Measurements from ENCODE around the gene ZNF644. TPM values are rescaled to one million over a fixed set of nuclear protein-coding genes. Genes with fewer than 3 reads are reported as not detected.
"Not testable (repeated sequence)": the region's sequence is repeated elsewhere in the genome, so short reads cannot be mapped to it uniquely, and the experiment has no call there.

The ZNF644 gene
- total and polyA plus RNA-seq, 4 donors: 6.8 to 38.8 (median 27.2) TPM

DNA sequence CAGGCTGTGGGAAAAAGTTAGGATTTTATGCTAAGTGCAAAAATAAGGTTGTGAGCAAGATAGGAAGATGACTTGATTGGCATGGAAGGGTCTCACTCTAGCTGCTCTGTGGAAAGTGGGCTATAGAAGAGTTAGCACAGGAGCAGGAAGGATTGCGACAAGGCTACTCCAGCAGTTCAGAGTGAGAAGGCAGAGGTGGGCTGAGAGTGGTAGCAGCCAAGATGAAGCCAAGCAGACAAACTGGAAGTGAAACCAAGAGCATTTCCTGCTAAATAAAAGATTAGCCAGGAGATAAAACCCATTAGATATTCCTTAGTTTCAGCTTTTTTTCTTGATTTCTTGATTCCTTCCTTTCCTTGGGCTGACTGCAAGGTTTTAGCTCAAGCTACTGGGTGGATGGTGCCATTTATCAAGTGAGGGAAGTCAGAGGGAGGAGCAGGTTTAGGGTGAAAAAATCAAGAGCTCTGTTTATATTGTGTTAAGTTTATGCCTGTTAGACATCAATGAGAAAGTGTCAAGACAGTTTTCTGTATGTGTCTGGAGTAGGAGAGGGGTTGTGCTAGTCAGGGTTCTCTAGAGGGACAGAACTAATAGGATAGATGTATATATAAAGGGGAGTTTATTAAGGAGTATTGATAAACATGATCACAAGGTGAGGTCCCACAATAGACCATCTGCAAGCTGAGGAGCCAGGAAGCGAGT is 33.1 kb upstream of the ZNF644 start:
- no peaks in the 10 kb centered on the region for H3K36me3 ChIP-seq (ENCODE audit: control insufficient read depth in 4 of 4, insufficient read depth in 3 of 4, low read depth in 1 of 4, low read length in 3 of 4)
- H3K4me1 ChIP-seq (ENCODE audit: control insufficient read depth in 4 of 4, insufficient read depth in 4 of 4, low read length in 3 of 4): no peaks in the 10 kb centered on the region
- no peaks in the 10 kb centered on the region for H3K9me3 ChIP-seq (ENCODE audit: control insufficient read depth in 4 of 4, low read length in 3 of 4)
- H3K27me3 ChIP-seq (ENCODE audit: control insufficient read depth in 4 of 4, insufficient read depth in 4 of 4, low read length in 3 of 4): no peaks in the 10 kb centered on the region
- H3K9ac ChIP-seq (ENCODE audit: low read depth in 1 of 2, low read length in 2 of 2): no peak overlapping the region
- WGBS: 95% methylated on average over 2 of the region's 2 CpGs
- TF ChIP-seq JUND (IDR thresholded peaks at IDR 0.05): no peak
- no peak overlapping the region for H3K4me3 ChIP-seq (ENCODE audit: low read depth in 1 of 3, low read length in 3 of 3)
- no peak for DNase-seq (ENCODE audit: low spot score)
- H3K27ac ChIP-seq (ENCODE audit: low read depth in 1 of 2, low read length in 2 of 2): no peak overlapping the region

- Histone ChIP-seq H3K4me1 (ENCODE audit: control insufficient read depth in 4 of 4, insufficient read depth in 4 of 4, low read length in 3 of 4) (no peaks in the 10 kb centered on the region), H3K4me3 (ENCODE audit: low read depth in 1 of 3, low read length in 3 of 3) (no peak overlapping the region), H3K27me3 (ENCODE audit: control insufficient read depth in 4 of 4, insufficient read depth in 4 of 4, low read length in 3 of 4) (no peaks in the 10 kb centered on the region), H3K27ac (ENCODE audit: low read depth in 1 of 2, low read length in 2 of 2) (no peak overlapping the region), H3K36me3 (ENCODE audit: control insufficient read depth in 4 of 4, insufficient read depth in 3 of 4, low read depth in 1 of 4, low read length in 3 of 4) (no peaks in the 10 kb centered on the region), H3K9ac (ENCODE audit: low read depth in 1 of 2, low read length in 2 of 2) (no peak overlapping the region), H3K9me3 (ENCODE audit: control insufficient read depth in 4 of 4, low read length in 3 of 4) (no peaks in the 10 kb centered on the region)
- WGBS: 77% methylated on average over 2 of the region's 2 CpGs
- no peak for DNase-seq (ENCODE audit: low spot score)
- TF ChIP-seq, protein P1, sequence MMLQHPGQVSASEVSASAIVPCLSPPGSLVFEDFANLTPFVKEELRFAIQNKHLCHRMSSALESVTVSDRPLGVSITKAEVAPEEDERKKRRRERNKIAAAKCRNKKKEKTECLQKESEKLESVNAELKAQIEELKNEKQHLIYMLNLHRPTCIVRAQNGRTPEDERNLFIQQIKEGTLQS (IDR thresholded peaks at IDR 0.05): no peak
- TF ChIP-seq FOXA2 (IDR thresholded peaks at IDR 0.05): no peak
- TF ChIP-seq HNF4G (IDR thresholded peaks at IDR 0.05): no peak
- TF ChIP-seq, protein P2, sequence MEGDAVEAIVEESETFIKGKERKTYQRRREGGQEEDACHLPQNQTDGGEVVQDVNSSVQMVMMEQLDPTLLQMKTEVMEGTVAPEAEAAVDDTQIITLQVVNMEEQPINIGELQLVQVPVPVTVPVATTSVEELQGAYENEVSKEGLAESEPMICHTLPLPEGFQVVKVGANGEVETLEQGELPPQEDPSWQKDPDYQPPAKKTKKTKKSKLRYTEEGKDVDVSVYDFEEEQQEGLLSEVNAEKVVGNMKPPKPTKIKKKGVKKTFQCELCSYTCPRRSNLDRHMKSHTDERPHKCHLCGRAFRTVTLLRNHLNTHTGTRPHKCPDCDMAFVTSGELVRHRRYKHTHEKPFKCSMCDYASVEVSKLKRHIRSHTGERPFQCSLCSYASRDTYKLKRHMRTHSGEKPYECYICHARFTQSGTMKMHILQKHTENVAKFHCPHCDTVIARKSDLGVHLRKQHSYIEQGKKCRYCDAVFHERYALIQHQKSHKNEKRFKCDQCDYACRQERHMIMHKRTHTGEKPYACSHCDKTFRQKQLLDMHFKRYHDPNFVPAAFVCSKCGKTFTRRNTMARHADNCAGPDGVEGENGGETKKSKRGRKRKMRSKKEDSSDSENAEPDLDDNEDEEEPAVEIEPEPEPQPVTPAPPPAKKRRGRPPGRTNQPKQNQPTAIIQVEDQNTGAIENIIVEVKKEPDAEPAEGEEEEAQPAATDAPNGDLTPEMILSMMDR (IDR thresholded peaks at IDR 0.05; ENCODE audit: low read depth, low read length, missing input control): no peak
- TF ChIP-seq NR2F2 (IDR thresholded peaks at IDR 0.05): no peak
- no peak for TF ChIP-seq HNF4A (conservative IDR thresholded peaks at IDR 0.05)
- TF ChIP-seq RAD21 (IDR thresholded peaks at IDR 0.05): no peak
- no peak for TF ChIP-seq REST (IDR thresholded peaks at IDR 0.05)
- TF ChIP-seq MAX (IDR thresholded peaks at IDR 0.05): no peak
- no peak for TF ChIP-seq JUND (IDR thresholded peaks at IDR 0.05)
- no peak for TF ChIP-seq FOXA1 (IDR thresholded peaks at IDR 0.05)
- no peak for TF ChIP-seq TAF1 (conservative IDR thresholded peaks at IDR 0.05)
- no peak for TF ChIP-seq SP1 (IDR thresholded peaks at IDR 0.05)
- no peak for TF ChIP-seq RXRA (IDR thresholded peaks at IDR 0.05)
- no peak for TF ChIP-seq GABPA (IDR thresholded peaks at IDR 0.05 in 1 of 2, conservative IDR thresholded peaks at IDR 0.05 in 1 of 2)
Measured at GRCh38 chr1:91053630-91054029, 31.8 kb upstream of the ZNF644 start.

- H3K27me3 ChIP-seq (ENCODE audit: control insufficient read depth in 4 of 4, insufficient read depth in 4 of 4, low read length in 3 of 4); H3K36me3 ChIP-seq (ENCODE audit: control insufficient read depth in 4 of 4, insufficient read depth in 3 of 4, low read depth in 1 of 4, low read length in 3 of 4); H3K27ac ChIP-seq (ENCODE audit: low read depth in 1 of 2, low read length in 2 of 2); H3K9me3 ChIP-seq (ENCODE audit: control insufficient read depth in 4 of 4, low read length in 3 of 4); H3K4me3 ChIP-seq (ENCODE audit: low read depth in 1 of 3, low read length in 3 of 3); DNase-seq (ENCODE audit: low spot score); H3K9ac ChIP-seq (ENCODE audit: low read depth in 1 of 2, low read length in 2 of 2); H3K4me1 ChIP-seq (ENCODE audit: control insufficient read depth in 4 of 4, insufficient read depth in 4 of 4, low read length in 3 of 4): not testable (repeated sequence)
- WGBS: 89% methylated on average over 2 of the region's 2 CpGs
Measured at GRCh38 chr1:91049551-91049950, 27.7 kb upstream of the ZNF644 start.
